ENCODE results near the gene IMMP2L. TPM values are rescaled to one million over a fixed set of nuclear protein-coding genes. Genes with fewer than 3 reads are reported as not detected.

The IMMP2L gene
- total and polyA plus RNA-seq, 2 donors (not counting 3 experiments of a cell fraction or from before 2014, with no cell fraction given): 9.9 to 11.8 TPM

GRCh38 chr7:111012149-111012548, 550.1 kb downstream of the IMMP2L start:
- Histone ChIP-seq H3K9me1 (replicated peaks; ENCODE audit: control insufficient read depth, extremely low read depth, insufficient read depth, low read length) (no peaks in the 10 kb centered on the region), H3K27me3 (ENCODE audit: control insufficient read depth in 2 of 2, insufficient read depth in 2 of 2, low read length in 2 of 2) (no peaks in the 10 kb centered on the region), H4K20me1 (replicated peaks; ENCODE audit: control insufficient read depth, extremely low read depth, insufficient read depth, low read length) (no peaks in the 10 kb centered on the region), H3K27ac (ENCODE audit: insufficient read depth, low read depth, low read length) (no peak overlapping the region), H3K4me2 (ENCODE audit: insufficient read depth, low read length) (no peak overlapping the region), H3K36me3 (ENCODE audit: control insufficient read depth in 2 of 2, extremely low read depth in 1 of 2, insufficient read depth in 2 of 2, low read length in 2 of 2) (no peaks in the 10 kb centered on the region), H3K9ac (replicated peaks; ENCODE audit: extremely low read depth, insufficient read depth, low read length) (no peak overlapping the region), H3K79me2 (ENCODE audit: control insufficient read depth, insufficient read depth, low read length) (no peaks in the 10 kb centered on the region), H2AFZ (ENCODE audit: low read depth, low read length) (no peak overlapping the region), H3K9me3 (replicated peaks; ENCODE audit: control insufficient read depth, insufficient read depth, low read length) (no peaks in the 10 kb centered on the region), H3K4me1 (ENCODE audit: control insufficient read depth, extremely low read depth, insufficient read depth, low read length) (no peaks in the 10 kb centered on the region), H3K4me3 (replicated peaks in 1 of 3; ENCODE audit: insufficient read depth in 1 of 3, low read depth in 1 of 3, low read length in 3 of 3) (no peak overlapping the region)
- no TSS peak for BruUV-seq (replicated peaks)
- intact Hi-C loops (cut with micrococcal nuclease): no loop called here
- ChIA-PET POLR2A (no interaction called here), CTCF (interaction anchor here (1.8 kb wide), 1 partner anchor 9 kb away, joined by 6 read pairs; no protein-coding TSS in a partner anchor)
- FAIRE-seq (no peak), DNase-seq (ENCODE audit: low read depth, low spot score) (no peak)
- dilution Hi-C loops (cut with MboI; ENCODE audit: extremely low pct_ligation_motif_present, low sequenced_read_pairs): no loop called here
- no peak for TF ChIP-seq FOS (IDR thresholded peaks at IDR 0.05; ENCODE audit: borderline replicate concordance, insufficient read depth, low read length)
- TF ChIP-seq POLR2AphosphoS5 (IDR thresholded peaks at IDR 0.05; ENCODE audit: insufficient read depth, low read depth, low read length): no peak
- TF ChIP-seq MAX (IDR thresholded peaks at IDR 0.05; ENCODE audit: insufficient read depth, insufficient read length): no peak
- no peak for TF ChIP-seq POLR2A (IDR thresholded peaks at IDR 0.05; ENCODE audit: low read depth, low read length)
- TF ChIP-seq JUN (IDR thresholded peaks at IDR 0.05; ENCODE audit: borderline replicate concordance, insufficient read depth, insufficient read length, low read depth): no peak
- TF ChIP-seq MYC (IDR thresholded peaks at IDR 0.05; ENCODE audit: low read depth, low read length): no peak
- no peak for TF ChIP-seq EZH2 (IDR thresholded peaks at IDR 0.05; ENCODE audit: borderline replicate concordance, low read depth, low read length, severe bottlenecking)
- no peak for TF ChIP-seq CTCF (IDR thresholded peaks at IDR 0.05; ENCODE audit: extremely low read depth in 1 of 2, insufficient read depth in 1 of 2, low read depth in 1 of 2, low read length in 2 of 2)
- no peak for TF ChIP-seq GATA2 (IDR thresholded peaks at IDR 0.05; ENCODE audit: insufficient read depth, insufficient read length, low read depth, low read length)
